Tibial nerve (tissue), 4 donors: ENCODE results near the gene NUB1.

Experiments used
- CTCF ChIP-seq, 5 experiments: fragments of 200-600 bp in 3 of 5; fragments of 450-650 bp in 2 of 5; sonication (generic) in 3 of 5; IDR thresholded peaks; one replicate each; pipeline ENCODE4 v1.5.1; 2016 to 2019; ENCODE audit warnings: antibody characterized with exemption in 5 of 5, mild to moderate bottlenecking in 3 of 5, moderate library complexity in 2 of 5
- EP300 ChIP-seq, 2 donors: sonication (generic); formaldehyde crosslinking; IDR thresholded peaks; one replicate each; pipeline ENCODE4 v1.6.1; 2017; ENCODE audit warnings: antibody characterized with exemption in 2 of 2, mild to moderate bottlenecking in 1 of 2
- POLR2A ChIP-seq, 2 donors: fragments of 450-650 bp; IDR thresholded peaks; one replicate each; pipeline ENCODE4 v1.6.1; 2017; ENCODE audit warnings: antibody characterized with exemption in 2 of 2, mild to moderate bottlenecking in 2 of 2, moderate library complexity in 2 of 2

DNA sequence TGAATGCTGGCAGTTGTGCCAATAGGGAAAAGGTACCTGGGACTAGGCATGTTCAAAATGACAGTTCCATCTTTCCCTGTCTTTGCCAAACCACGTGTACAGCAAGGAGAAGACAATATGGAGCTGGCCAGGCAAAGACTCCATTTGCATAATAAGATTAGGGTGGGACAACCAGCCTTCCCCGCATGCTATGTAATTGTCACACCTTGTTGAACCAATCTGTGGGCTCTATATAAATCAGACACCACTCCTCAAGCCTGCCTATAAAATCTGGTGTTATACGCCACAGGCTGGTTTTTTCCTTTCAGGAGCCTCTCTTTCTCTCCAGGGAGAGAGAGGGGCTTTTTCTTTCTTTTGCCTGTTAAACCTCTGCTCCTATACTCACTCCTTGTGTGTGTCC, 11.0 kb upstream of the NUB1 start:
- TF ChIP-seq CTCF (IDR thresholded peaks at IDR 0.05) (no peak), EP300 (IDR thresholded peaks at IDR 0.05) (no peak), POLR2A (IDR thresholded peaks at IDR 0.05) (no peak)
